Activated CD8-positive, alpha-beta memory T cell treated with anti-CD3 and anti-CD28 coated beads for 4 hours (primary cell): ENCODE data around the gene BOD1.
A peak's percentile ranks its signal among the peaks of the same experiment; 100 is the strongest.

Source experiments
- DNase-seq, 2 donors: peaks; one replicate each; pipeline ENCODE4 v3.0.0-alpha.2; 2020; ENCODE audit warnings: low read depth in 2 of 2

The BOD1 gene

DNA sequence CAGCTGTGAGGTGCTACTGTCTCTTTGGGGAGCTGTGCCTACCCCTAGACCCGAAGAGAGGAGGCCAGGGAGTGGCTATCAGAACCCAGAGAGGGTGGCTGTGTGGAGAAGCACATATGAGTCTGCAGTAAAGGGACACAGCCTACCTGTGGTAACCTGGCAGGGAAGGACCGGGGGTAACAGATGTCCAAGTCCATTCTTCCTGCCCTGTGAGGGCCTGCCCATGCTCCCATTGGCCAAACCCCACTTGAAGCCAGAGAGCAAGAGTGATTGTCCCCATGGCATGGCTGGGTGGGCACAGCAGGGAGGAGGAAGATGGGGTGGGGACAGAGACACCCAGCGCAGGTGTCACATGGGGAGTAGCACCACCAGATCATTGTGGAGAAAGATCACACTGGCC lies 39.3 kb downstream of the BOD1 start:
- no peak for DNase-seq

DNA sequence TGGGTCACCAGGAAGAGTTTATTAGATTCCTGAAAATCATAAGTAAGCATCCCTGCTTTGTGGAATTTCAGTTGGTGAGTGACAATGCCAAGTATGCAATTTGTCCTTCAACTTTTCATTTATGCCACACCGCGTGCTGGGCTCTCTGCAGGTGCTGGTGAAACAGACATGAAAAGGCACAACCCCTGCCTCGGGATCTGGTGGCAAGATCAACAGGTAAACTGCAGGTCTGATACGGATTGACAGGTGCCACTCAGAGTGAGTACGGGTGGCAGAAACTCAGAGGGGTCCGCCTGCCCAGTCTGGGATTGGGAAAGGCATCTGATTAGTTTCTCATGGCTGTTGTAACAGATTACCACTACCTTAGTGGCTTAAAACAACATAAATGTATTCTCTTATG lies 40.5 kb downstream of the BOD1 start:
- no peak for DNase-seq

DNA sequence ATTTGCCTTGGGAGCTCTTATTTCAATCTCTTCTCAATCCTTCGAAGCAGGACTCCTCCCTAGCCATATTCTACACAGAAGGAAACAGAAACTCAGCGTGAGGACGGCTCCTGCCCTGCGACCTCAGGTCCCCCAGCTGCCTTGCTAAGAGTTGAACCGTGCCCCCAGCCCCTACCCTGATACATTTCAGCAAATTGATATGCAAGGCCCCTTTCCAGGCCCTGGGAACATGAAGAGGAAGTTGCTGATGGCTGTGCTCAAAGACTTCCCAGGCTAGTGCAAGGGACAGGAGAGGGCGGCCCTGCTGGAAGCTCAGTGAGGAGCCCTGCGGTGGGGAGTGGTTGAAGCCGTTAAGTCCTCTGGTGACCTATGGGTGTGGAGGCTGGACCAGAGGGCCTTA lies 41.5 kb downstream of the BOD1 start:
- no peak for DNase-seq

- DNase-seq, result peak; percentile 14 to 16
Observed at GRCh38 chr5:173573126-173573960, 43.1 kb downstream of the BOD1 start.

DNA sequence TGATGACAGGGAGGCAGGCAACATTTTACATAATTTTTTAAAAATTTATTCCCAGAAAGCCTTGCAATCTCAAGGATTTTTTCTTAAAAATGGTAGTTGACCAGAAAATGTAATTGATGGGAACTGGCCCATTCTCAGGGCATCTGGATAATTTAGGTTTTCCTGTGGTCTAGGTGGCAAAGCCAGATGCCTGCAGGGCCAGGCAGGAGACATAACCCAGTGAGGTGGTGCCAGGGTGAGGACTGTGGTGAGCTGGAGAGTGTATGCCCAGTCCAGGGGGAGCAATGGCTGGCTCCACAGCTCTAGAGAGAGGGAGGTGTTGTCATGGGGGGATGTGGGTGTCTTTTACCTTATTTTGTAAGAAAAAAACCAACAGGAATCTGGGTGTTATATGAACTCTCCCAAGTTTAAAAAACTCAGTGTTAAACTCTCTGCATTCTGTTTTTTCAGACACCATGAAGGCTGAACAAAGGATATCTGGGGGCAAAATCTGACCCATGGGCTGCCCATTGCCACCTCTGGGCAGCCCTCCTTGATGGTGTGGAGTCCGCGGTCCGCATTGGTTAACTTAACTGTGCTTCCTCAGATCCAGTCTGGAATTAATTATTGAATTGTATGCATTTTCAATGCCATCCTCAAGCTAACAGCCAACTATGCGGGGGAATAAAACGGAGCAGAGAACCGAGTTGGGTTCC lies 43.9 kb downstream of the BOD1 start:
- no peak for DNase-seq

DNA sequence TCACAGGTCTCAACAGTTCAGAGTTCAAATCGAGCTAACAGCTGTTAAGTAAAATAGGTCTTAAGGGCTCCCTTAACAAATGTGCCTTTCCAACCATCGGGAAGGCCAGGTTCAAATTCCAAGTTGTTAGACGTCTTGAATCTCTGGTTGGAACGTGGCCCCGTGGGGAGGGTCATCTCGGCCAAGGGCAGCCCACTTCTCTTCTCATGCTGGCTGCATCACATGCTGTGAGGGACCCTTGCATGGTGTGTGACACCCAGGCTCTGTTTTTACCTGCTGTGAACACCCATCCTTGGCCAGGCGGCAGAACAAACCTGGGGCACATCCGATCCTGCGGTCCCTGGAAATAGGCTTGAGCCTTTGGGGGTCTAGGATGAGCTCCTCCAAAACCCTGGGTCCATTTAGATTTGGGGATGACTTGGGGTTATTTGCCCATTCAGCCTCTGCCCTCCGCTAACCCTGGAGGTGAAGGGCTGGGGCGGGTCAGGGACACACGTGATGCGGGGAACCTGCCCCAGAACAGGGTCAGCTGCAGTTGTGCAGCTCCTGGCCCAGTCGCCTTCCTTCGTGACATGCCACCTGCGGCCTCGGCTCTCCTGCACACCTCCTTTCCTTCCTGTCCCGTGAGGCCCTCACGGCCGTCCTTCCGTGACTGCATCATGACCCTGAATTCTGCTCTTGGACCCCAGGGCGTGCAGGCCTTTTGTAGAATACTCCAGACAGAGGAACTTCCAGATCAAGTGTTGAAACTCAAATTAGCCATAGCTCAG lies 45.9 kb downstream of the BOD1 start:
- no peak for DNase-seq

DNA sequence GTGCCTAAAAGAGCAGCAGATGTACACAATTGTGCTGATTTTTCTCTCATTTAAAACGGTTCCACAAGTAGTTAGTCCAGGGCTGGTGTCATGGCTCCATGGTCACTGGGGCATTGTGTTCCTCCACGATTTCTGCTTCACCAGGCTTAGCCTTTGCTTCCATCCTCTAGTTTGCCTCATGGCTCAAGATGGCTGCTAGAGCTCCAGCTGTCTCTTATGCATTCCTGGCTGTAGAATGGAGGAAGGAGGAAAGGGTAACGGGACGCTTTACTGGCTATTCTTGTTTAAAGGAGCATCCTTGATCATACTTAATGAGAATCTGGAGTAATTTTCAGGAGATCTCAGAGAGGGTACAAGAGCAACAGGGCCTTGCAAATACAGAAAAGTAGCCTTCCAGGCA lies 47.7 kb downstream of the BOD1 start:
- no peak for DNase-seq

- no peak for DNase-seq
Observed at GRCh38 chr5:173568128-173568527, 48.3 kb downstream of the BOD1 start.

DNA sequence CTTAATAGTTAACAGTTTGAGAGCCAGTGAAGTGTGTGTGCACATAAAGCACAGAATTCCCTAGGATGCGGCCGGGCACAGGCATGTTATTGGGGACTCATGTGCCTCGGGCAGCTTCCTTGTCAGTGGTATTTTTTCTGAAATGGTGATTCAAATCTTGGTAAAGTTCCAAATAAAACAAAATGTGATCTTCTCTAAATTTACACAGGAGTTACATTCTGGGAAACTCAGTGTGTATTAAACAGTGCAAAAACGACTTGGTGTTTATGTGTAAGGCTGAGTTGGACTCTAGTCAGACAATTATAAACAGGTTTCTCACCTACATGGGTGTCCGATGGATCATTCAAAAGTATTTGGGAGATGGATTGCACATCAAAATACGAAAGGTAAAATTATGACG lies 48.9 kb downstream of the BOD1 start:
- DNase-seq, result no peak

DNA sequence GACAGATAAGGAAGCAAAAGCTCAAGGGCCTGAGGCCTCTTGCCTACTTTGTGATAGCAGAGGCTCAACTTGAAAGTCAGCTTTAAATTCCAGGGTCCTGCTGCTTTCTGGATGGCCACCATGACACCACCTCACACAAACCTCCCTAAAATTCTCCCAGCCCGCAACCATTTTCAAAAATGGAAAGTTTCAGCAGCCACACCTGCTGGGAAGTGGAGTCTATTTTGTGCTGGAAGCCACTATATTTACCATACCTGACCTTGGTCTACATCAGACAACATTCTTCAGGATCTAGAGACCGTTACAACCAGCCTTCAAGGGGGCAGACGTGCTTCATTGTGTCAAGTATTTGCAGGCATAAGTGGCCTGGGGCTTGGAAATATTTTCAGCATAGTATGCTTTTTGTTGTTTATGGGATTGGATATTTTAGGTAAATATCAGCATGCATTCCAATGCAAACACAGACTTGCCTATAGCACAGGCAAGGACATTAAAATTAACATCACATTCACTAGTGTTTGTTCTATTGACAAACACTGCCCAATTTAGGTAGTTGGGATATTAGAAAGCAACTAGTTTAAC lies 50.9 kb downstream of the BOD1 start:
- DNase-seq, result no peak

DNA sequence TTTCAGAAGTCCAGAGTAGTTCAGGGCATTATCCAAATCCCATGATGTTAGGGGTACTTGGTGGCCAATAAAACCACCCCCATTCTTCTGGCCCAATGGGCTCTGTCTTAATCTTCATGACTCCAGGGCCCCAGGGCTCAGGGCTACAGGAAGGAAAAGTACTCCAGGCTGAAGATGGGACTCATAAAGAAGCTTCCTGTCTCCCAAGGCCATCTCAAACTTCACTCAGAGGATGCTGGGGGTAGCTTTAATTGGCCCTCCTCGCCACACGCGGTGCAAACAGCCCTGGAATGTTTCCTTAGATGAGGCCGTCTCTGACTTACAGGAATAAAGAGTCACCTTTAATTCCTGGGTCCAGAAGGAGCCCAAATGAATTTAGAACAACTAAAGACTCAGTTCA lies 52.3 kb downstream of the BOD1 start:
- DNase-seq, result no peak

GRCh38 chr5:173563246-173563645 lies 53.2 kb downstream of the BOD1 start:
- DNase-seq, result no peak

DNA sequence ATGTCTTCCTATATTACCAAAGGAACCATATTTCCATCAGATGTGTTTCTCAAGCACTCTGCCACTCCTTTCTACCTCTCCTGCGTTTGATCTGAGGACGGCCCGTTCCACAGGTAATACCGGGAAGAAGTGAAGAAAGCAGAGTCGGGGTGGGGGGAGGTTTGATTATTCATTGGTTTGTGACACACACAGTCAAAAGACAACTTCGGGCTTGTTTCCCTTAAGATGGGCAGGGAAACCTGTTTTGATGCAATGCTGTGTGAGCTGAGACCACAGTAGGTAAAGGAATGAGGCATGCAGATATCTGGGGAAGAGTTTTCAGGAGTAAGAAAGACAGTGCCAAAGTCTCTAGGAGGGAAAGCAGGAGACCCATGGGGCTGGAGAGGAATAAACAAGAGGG lies 54.0 kb downstream of the BOD1 start:
- no peak for DNase-seq
